Measurements from ENCODE around the gene CUEDC1.
"Not testable (repeated sequence)": the region's sequence is repeated elsewhere in the genome, so short reads cannot be mapped to it uniquely, and the experiment has no call there.

Gene CUEDC1

DNA sequence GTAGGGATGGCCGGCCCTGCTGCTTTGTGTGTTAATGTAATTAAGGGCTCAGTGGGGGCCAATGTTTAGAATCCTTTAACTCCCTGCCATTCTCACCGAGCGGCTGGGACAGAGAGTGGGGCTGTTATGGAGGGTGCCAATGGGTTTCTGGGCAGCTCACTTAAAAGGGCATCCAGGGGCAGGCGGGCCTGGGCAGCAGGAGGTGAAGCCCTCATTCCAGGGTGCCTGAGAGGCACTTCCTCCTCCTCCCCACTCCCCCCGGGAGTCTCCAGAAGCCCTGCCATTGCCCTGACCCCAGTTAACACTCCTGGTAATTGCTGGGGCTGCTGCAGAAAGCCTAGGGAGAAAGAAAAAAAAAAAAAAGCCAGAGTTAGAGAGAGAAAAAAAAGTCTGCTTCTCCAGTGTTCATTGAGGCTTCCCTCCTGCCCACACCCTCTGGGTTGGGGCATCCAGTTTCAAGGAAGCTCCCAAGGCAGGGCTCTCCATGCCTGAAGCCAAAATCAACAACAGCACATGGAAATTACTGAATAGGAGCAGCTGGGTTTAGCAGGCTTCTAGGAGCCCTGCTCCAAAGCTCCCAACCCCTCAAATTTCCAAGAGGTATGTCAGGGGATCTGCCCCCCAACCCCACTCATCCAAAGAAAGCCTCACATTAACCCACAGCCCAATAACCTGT is 28.0 kb downstream of the CUEDC1 start:
- H3K36me3 ChIP-seq (ENCODE audit: insufficient read depth, low read length): no peaks in the 10 kb centered on the region
- no peak overlapping the region for H3K9ac ChIP-seq (ENCODE audit: low read depth, low read length)
- H3K4me1 ChIP-seq (ENCODE audit: insufficient read depth, low read length): peaks cover 41% of the 10 kb centered on the region
- H3K9me3 ChIP-seq (ENCODE audit: control insufficient read depth, insufficient read depth, low read length): no peaks in the 10 kb centered on the region

DNA sequence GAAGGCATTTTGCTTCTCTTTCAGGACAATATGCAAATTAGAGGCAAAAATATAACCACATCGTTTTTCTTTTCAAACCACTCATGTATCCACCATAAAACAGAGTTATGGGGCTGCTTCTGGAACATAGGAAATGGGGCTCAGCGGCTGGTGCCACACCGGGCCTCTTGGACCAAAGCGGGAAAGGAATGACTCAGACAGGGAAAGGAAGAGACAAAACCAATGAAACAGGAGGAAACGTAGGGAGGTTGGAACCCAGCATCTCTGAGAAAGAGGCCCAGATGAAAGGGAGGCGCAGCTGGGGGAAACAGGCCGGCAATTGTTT is 28.5 kb downstream of the CUEDC1 start:
- Histone ChIP-seq H3K9me3 (ENCODE audit: control insufficient read depth, insufficient read depth, low read length) (no peaks in the 10 kb centered on the region), H3K9ac (ENCODE audit: low read depth, low read length) (no peak overlapping the region), H3K36me3 (ENCODE audit: insufficient read depth, low read length) (no peaks in the 10 kb centered on the region), H3K4me1 (ENCODE audit: insufficient read depth, low read length) (peaks cover 37% of the 10 kb centered on the region)

DNA sequence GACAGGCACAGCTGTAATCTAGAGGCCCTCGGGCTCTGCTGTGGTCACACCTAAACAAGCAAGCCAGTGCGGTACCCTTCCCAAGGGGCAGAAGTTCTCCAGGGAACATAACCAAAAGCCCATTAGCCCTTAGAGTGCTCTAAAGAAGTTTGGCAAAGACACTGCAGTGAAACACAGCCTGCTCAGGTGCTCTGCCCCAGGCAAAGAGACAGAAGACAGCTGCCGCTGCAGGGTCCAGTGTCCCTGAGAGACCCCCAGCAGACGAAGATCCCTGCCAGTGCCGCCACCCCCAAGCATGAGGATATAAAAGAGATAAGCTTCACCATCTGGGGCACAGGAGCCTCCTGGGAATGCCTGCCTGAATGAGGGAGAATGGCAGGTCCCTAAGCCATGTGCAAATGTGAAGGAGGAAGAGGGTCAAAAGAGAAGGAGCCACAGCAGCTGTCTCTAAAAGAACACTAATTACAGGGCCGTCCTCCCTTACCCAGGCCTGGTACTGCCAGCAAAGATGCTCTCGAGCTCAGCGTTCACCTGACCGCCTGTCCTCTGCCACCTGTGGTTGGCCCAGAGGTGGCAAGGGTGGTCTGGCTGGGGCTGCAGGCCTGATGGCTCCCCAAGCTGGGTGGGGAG is 29.7 kb downstream of the CUEDC1 start:
- no peaks in the 10 kb centered on the region for H3K9me3 ChIP-seq (ENCODE audit: control insufficient read depth, insufficient read depth, low read length)
- H3K4me1 ChIP-seq (ENCODE audit: insufficient read depth, low read length): peaks cover 29% of the 10 kb centered on the region
- no peak overlapping the region for H3K9ac ChIP-seq (ENCODE audit: low read depth, low read length)
- H3K36me3 ChIP-seq (ENCODE audit: insufficient read depth, low read length): no peaks in the 10 kb centered on the region

DNA sequence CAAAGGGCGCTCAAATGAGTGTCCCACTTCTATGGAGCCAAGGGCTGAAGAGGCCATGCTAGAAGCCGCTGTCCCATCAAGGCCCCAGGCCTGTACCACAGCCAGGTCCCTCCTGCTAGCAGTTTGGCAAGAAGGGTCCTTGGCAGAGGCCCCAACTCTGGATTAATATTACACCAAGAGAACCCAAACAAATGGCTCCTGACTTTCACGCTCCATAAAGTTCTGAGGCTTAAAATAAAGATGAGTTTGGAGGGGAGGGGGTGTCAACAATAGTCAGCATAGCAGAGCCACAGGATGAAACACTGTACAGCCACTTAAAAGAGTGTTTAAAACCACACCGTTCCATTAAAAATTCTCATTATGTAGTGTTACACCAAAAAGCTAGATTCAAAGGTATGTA is 30.5 kb downstream of the CUEDC1 start:
- H3K36me3 ChIP-seq (ENCODE audit: insufficient read depth, low read length): no peaks in the 10 kb centered on the region
- peaks cover 28% of the 10 kb centered on the region for H3K4me1 ChIP-seq (ENCODE audit: insufficient read depth, low read length)
- no peak overlapping the region for H3K9ac ChIP-seq (ENCODE audit: low read depth, low read length)
- H3K9me3 ChIP-seq (ENCODE audit: control insufficient read depth, insufficient read depth, low read length): no peaks in the 10 kb centered on the region

DNA sequence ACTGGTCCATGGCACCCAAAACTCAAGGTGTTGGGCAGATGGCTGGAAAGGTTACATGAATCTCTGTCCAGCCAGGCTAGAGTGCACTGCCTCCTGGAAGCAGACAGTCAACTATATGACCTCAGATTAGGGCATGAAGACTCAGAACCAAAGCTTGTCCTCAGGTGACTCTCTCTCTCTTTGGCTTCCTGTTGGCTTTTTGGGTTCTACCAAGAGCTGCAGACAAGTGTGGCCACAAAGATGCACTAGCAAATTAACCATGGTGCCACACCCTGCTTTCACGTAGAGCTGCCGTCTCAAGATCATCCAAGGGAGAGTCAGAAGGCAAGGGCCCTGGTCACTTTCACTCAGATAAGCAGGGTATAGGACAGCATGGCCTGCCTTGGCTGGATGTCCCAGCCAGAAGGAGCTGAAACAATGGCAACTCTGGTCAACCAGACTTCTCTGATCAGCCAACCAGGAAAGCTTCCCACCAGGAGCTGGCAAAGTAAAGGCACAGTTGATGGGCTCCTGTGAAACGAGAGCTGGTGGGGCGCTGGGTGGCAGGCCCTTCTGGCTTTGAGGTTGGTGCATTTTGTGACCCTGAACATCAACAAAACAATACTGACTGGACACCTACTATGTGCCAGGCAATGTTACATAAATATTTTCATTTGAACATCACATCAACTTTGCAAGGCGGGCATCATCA is 31.9 kb downstream of the CUEDC1 start:
- H3K36me3 ChIP-seq (ENCODE audit: insufficient read depth, low read length): no peaks in the 10 kb centered on the region
- no peak overlapping the region for H3K9ac ChIP-seq (ENCODE audit: low read depth, low read length)
- H3K4me1 ChIP-seq (ENCODE audit: insufficient read depth, low read length): peaks cover 31% of the 10 kb centered on the region
- no peaks in the 10 kb centered on the region for H3K9me3 ChIP-seq (ENCODE audit: control insufficient read depth, insufficient read depth, low read length)

DNA sequence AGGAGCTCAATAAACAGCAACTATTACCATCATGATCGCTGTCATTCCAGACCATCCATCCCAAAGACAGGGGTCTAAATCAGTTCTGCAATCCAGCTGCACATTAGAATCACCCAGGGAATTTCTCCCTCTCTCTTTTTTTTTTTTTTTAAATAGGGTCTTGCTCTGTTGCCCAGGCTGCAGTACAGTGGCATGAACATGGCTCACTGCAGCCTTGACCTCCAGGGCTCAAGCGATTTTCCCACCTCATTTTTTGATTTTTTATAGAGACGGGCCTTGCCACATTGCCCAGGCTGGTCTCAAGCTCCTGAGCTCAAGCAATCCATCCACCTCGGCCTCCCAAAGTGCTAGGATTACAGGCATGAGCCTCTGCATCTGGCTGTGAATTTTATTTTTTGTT is 32.5 kb downstream of the CUEDC1 start:
- not testable (repeated sequence) for H3K9ac ChIP-seq (ENCODE audit: low read depth, low read length); H3K9me3 ChIP-seq (ENCODE audit: control insufficient read depth, insufficient read depth, low read length); H3K36me3 ChIP-seq (ENCODE audit: insufficient read depth, low read length)
- H3K4me1 ChIP-seq (ENCODE audit: insufficient read depth, low read length): peaks cover 34% of the 10 kb centered on the region

DNA sequence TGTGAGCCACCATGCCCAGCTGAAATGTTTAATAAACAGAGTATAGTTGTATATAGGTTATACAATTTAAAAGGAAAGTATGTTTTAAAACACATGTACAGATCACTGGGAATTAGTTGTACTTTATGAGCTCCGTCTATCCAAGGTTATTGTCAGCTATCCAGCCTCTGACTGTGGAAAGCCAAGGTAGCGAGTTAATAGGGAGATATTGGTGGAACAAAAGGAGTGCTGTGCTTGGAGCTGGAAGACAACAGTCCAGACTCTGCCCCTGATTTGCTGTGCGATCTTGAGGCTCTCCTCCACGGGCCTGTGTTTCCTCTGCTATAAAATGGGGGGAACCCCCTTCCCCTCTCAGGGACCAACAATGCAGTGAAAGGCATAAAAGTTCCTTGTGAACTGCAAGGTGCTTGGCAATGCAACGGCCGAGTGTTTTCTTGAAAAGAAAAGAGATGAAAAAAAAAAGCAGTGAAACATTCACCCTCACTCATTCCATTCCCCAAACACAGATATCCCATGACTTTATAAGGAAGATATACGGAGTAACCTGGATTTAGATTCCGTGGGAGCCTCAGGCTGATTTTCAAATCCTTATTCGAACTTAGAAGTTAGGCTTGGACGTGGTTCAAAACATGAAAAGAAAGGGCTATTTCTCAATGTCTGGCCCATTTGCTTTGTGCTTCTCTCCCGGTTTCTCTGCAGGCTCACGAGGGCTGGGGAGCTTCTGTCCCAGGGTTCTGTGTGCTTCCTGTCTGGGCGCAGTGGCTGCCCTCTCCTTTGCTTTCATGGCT is 34.1 kb downstream of the CUEDC1 start:
- Histone ChIP-seq H3K9me3 (ENCODE audit: control insufficient read depth, insufficient read depth, low read length) (no peaks in the 10 kb centered on the region), H3K4me1 (ENCODE audit: insufficient read depth, low read length) (peaks cover 36% of the 10 kb centered on the region), H3K9ac (ENCODE audit: low read depth, low read length) (no peak overlapping the region), H3K36me3 (ENCODE audit: insufficient read depth, low read length) (no peaks in the 10 kb centered on the region)

DNA sequence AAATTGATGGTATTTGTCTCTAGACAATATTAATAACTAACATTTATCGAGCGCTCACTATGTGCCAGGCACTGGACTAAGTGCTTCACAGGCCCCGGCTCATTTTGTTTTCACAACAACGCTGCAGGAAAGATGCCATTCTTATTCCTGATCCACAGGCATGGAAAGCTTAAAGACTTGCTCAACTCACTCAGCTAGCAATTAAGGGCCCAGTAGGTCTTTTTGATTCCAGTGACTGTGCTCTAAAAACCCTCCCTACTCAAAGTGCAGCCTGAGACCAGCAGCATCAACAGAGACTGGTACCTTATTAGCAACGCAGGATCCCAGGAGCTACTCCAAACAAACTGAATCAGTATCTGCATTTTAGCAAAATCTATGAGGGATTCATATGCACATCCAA is 35.3 kb downstream of the CUEDC1 start:
- no peaks in the 10 kb centered on the region for H3K9me3 ChIP-seq (ENCODE audit: control insufficient read depth, insufficient read depth, low read length)

DNA sequence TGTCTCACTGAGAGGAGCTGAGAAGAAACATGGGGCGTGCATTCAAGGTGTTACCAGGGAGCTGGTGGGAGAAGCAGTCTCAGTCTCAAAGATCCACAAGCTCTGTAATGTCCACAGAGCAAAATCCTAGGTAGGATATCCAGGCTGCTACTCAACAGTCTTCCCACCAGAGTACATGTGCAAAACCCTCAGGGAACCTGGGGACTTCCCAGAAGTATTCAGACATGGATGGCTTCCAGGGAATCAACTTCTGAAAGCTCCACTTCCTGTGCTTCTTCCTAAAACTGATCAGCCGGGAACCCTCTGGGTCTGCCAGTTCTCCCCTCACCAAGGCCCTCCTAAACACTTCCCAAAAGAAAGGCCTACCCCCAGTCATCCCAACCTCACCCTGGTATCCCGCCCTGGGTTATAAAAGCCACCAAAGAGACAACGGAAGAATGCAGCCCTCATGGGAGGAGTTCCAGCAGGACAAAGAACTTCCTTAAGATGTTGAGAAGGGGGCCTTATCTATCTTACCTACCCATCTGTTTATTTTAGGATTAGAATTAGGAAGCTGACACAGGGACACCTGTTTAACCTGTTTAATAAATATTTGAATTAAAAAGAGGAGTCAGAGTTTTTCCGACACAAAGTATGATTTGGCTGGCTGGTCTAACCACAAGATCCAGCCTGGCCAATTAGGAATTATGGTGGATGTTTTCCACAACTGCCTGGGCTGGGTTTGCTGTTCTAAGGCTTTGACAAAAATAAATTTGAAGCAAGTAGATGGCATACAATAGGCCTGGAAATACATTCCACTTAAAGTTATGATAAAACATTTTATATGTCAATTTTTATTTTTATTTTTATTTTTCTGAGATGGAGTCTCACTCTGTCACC is 37.0 kb downstream of the CUEDC1 start:
- Histone ChIP-seq H3K9ac (ENCODE audit: low read depth, low read length) (no peak overlapping the region), H3K36me3 (ENCODE audit: insufficient read depth, low read length) (no peaks in the 10 kb centered on the region), H3K4me1 (ENCODE audit: insufficient read depth, low read length) (peaks cover 56% of the 10 kb centered on the region), H3K9me3 (ENCODE audit: control insufficient read depth, insufficient read depth, low read length) (no peaks in the 10 kb centered on the region)

More for the DNA sequence above, 35.3 kb downstream of the CUEDC1 start:
- Histone ChIP-seq H3K4me1 (ENCODE audit: insufficient read depth, low read length) (peaks cover 42% of the 10 kb centered on the region), H3K9ac (ENCODE audit: low read depth, low read length) (no peak overlapping the region), H3K36me3 (ENCODE audit: insufficient read depth, low read length) (no peaks in the 10 kb centered on the region)

DNA sequence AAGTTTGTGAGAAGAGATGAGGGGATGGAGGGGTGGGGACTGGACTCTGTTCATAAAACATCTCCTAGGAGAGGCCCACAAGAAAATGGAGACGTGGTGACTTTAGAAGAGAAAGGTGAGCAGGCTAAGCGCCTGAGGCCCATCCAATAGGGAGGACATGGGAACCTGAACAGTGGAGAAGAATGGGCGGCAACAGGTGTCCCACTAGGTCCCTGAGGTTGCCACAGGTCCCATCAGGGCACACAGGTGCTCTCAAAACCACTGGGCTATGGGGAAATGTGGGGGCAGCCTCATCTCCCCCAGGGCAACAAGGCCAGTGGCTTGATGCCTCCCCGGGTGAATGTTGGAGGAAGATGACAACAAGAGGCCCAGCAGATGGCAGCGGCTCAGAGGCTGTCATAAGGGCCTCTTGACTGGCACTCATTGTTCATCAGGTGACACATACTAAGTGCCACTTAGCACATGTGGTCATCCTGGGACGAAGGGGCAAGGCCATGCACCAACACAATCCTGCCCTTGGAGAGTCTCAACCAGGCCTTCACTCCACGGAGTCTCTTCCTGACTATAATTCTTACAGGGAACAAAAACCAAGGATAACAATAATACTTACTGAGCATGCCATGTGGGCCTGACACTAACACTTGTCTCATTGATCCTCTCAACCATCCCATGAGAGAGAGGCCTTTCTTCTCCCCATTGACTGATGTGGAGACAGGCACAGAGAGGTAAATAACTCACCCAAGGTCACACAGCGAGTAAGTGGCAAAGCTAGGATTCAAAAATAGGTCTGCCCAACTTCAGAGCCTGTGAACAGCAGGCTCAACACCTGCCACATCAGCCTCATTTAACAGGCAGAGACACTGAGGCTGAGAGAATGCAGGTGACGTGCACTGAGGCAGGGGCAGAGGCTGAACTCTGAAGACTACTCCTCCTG is 38.0 kb downstream of the CUEDC1 start:
- no peak overlapping the region for H3K9ac ChIP-seq (ENCODE audit: low read depth, low read length)
- H3K36me3 ChIP-seq (ENCODE audit: insufficient read depth, low read length): no peaks in the 10 kb centered on the region
- H3K4me1 ChIP-seq (ENCODE audit: insufficient read depth, low read length): peaks cover 56% of the 10 kb centered on the region
- no peaks in the 10 kb centered on the region for H3K9me3 ChIP-seq (ENCODE audit: control insufficient read depth, insufficient read depth, low read length)

DNA sequence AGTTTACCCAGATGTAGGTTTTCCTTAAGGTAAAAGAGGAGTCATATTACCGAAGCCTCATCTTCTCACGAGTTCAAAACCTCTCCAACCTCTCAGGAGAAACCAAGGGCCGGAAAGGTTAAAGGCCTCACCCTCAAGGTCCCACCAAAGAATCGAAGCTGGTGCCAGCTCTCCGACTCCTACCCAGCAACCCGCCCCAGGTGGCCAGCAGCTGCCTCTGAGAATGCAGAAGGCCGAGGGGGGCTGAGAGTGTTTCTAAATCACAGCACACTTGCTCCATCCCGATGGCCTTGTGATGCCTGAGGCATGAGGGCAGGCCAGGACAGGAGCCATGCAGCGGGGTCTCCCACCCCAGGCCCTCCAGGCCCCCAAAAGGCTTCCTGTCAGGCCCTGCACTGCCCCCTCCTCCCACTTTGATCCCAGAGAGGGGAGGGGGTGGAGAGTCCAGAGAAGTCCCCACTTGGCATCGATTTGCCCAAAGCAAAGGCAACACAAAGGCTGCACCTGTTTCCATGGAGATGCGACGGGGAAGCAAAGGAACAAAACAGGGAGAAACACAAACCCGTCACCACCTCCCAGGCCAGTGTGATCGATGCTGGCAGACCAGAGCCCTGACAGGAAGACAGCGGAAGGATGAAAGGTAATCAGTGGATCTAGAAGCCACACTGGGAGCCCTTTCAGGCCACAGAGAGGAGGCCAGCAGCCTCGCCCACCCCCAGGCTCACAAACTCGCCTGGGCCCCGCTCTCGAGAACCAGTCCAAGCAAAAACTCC is 39.0 kb downstream of the CUEDC1 start:
- Histone ChIP-seq H3K4me1 (ENCODE audit: insufficient read depth, low read length) (peaks cover 60% of the 10 kb centered on the region), H3K9me3 (ENCODE audit: control insufficient read depth, insufficient read depth, low read length) (no peaks in the 10 kb centered on the region), H3K9ac (ENCODE audit: low read depth, low read length) (no peak overlapping the region), H3K36me3 (ENCODE audit: insufficient read depth, low read length) (no peaks in the 10 kb centered on the region)

DNA sequence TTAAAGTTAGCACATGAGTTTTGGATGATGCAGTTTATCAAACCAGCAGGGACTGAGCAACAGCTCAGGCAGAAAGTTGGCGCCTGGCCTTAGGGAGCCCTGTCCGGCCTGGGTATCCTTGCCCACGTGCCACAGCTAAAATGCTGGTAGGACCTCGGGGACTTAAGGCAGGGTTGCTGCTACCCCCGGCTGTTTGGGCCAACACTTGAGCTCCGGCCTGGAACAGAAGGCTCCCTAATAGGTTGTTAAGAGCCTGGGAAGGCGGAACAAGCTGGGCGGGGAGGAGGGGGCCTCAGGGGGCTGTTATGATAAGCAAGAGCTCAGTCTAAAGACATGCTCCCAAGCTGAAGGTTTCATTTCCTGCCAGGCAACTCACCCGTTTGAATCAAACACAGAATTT is 39.7 kb downstream of the CUEDC1 start:
- no peaks in the 10 kb centered on the region for H3K9me3 ChIP-seq (ENCODE audit: control insufficient read depth, insufficient read depth, low read length)
- peaks cover 58% of the 10 kb centered on the region for H3K4me1 ChIP-seq (ENCODE audit: insufficient read depth, low read length)
- no peaks in the 10 kb centered on the region for H3K36me3 ChIP-seq (ENCODE audit: insufficient read depth, low read length)
- H3K9ac ChIP-seq (ENCODE audit: low read depth, low read length): no peak overlapping the region

All from ES-I3 (cell line).